Activated CD8-positive, alpha-beta T cell treated with anti-CD3 and anti-CD28 coated beads, Interleukin-2, amount 10 ng/mL, durations not matched to agents 7 days and 5 days (primary cell): ENCODE results near the gene NUP210. TPM values are rescaled to one million over a fixed set of nuclear protein-coding genes. Genes with fewer than 3 reads are reported as not detected.

Source experiments
- ATAC-seq: fragments of 150-1000 bp; cut with Tn5 transposase; one replicate; pipeline ENCODE4 v1.10.0; 2021; ENCODE audit warnings: moderate library complexity
- CTCF ChIA-PET: fragments of 350-600 bp; sonication (Branson Sonifier 250); formaldehyde crosslinking; loops from one replicate; lab custom pipeline; 2021; ENCODE audit warnings: antibody characterized with exemption; lab: Charles Lee
- POLR2A ChIA-PET: fragments of 350-600 bp; sonication (Branson Sonifier 250); formaldehyde crosslinking; loops from one replicate; lab custom pipeline; 2021; ENCODE audit warnings: antibody characterized with exemption; lab: Charles Lee
- DNase-seq: peaks from one replicate; pipeline ENCODE4 v3.0.0-alpha.2; 2020
- H3K27ac Mint-ChIP-seq: one replicate; pipeline ENCODE4 v1.8.0; 2021; ENCODE audit warnings: mild to moderate bottlenecking, mixed read lengths
- H3K27me3 Mint-ChIP-seq: one replicate; pipeline ENCODE4 v1.8.0; 2021; ENCODE audit warnings: low read depth, mixed read lengths
- H3K36me3 Mint-ChIP-seq: one replicate; pipeline ENCODE4 v1.8.0; 2021; ENCODE audit warnings: low read depth, mixed read lengths
- H3K4me1 Mint-ChIP-seq: one replicate; pipeline ENCODE4 v1.8.0; 2021; ENCODE audit warnings: low read depth, mixed read lengths
- H3K4me3 Mint-ChIP-seq: one replicate; pipeline ENCODE4 v1.8.0; 2021; ENCODE audit warnings: mild to moderate bottlenecking, mixed read lengths
- H3K9me3 Mint-ChIP-seq: one replicate; pipeline ENCODE4 v1.8.0; 2022; ENCODE audit warnings: mixed read lengths; ENCODE audit not compliant: insufficient read depth
- total RNA-seq, 2 experiments: library from RNA; stranded (reverse); gene quantifications; one replicate each; pipeline ENCODE4 v1.2.3, GENCODE V29; 2021

NUP210 gene
- total RNA-seq, 2 experiments from 2014 or later, result 202 to 206 TPM

- Mint-ChIP-seq H3K4me3 (no peak overlapping the region), H3K4me1 (no peaks in the 10 kb centered on the region), H3K27ac (no peak overlapping the region), H3K27me3 (peaks cover 29% of the 10 kb centered on the region), H3K36me3 (no peaks in the 10 kb centered on the region), H3K9me3 (no peaks in the 10 kb centered on the region)
- DNase-seq (no peak), ATAC-seq (no peak)
- ChIA-PET POLR2A (no interaction called here), CTCF (interaction anchor here (1.4 to 1.5 kb wide), 2 partner anchors 177 to 183 kb away, joined by 3 to 4 read pairs; no protein-coding TSS in a partner anchor)
Measured at GRCh38 chr3:13275376-13276005, 144.6 kb downstream of the NUP210 start.

- Mint-ChIP-seq H3K4me1 (no peaks in the 10 kb centered on the region), H3K9me3 (no peaks in the 10 kb centered on the region), H3K36me3 (no peaks in the 10 kb centered on the region), H3K4me3 (no peak overlapping the region), H3K27me3 (peaks cover 29% of the 10 kb centered on the region), H3K27ac (no peak overlapping the region)
- no peak for ATAC-seq
- CTCF ChIA-PET, result interaction anchor here (1.4 to 1.5 kb wide), 2 partner anchors 178 to 183 kb away, joined by 3 to 4 read pairs; no protein-coding TSS in a partner anchor
- POLR2A ChIA-PET, result no interaction called here
- no peak for DNase-seq
Measured at GRCh38 chr3:13274551-13275332, 145.4 kb downstream of the NUP210 start.

GRCh38 chr3:13274125-13274524 lies 146.0 kb downstream of the NUP210 start:
- Mint-ChIP-seq H3K36me3 (no peaks in the 10 kb centered on the region), H3K27me3 (peaks cover 25% of the 10 kb centered on the region), H3K4me3 (no peak overlapping the region), H3K27ac (no peak overlapping the region), H3K4me1 (no peaks in the 10 kb centered on the region), H3K9me3 (no peaks in the 10 kb centered on the region)
- DNase-seq, result no peak
- POLR2A ChIA-PET, result no interaction called here
- CTCF ChIA-PET, result interaction anchor here (1.4 kb wide), 1 partner anchor 179 kb away, joined by 3 read pairs; no protein-coding TSS in a partner anchor
- ATAC-seq, result no peak

- ATAC-seq, result no peak
- POLR2A ChIA-PET, result no interaction called here
Measured at GRCh38 chr3:13273604-13274105, 146.5 kb downstream of the NUP210 start.

GRCh38 chr3:13272831-13273603 lies 147.1 kb downstream of the NUP210 start:
- H3K27me3 Mint-ChIP-seq, result peaks cover 24% of the 10 kb centered on the region
- H3K4me3 Mint-ChIP-seq, result no peak overlapping the region
- no peak for ATAC-seq
- H3K36me3 Mint-ChIP-seq, result no peaks in the 10 kb centered on the region
- no peaks in the 10 kb centered on the region for H3K4me1 Mint-ChIP-seq
- no peak for DNase-seq
- ChIA-PET POLR2A (no interaction called here), CTCF (no interaction called here)
- no peaks in the 10 kb centered on the region for H3K9me3 Mint-ChIP-seq
- no peak overlapping the region for H3K27ac Mint-ChIP-seq

More at GRCh38 chr3:13273604-13274105, 146.5 kb downstream of the NUP210 start:
- no peaks in the 10 kb centered on the region for H3K9me3 Mint-ChIP-seq
- no peak overlapping the region for H3K4me3 Mint-ChIP-seq
- H3K27me3 Mint-ChIP-seq, result peaks cover 24% of the 10 kb centered on the region
- no peaks in the 10 kb centered on the region for H3K4me1 Mint-ChIP-seq
- no peak for DNase-seq
- no peaks in the 10 kb centered on the region for H3K36me3 Mint-ChIP-seq
- H3K27ac Mint-ChIP-seq, result no peak overlapping the region
- CTCF ChIA-PET, result no interaction called here

GRCh38 chr3:13269711-13270378 lies 150.3 kb downstream of the NUP210 start:
- Mint-ChIP-seq H3K27ac (no peak overlapping the region), H3K9me3 (no peaks in the 10 kb centered on the region), H3K4me3 (no peak overlapping the region), H3K27me3 (peaks cover 17% of the 10 kb centered on the region), H3K4me1 (no peaks in the 10 kb centered on the region), H3K36me3 (no peaks in the 10 kb centered on the region)
- POLR2A ChIA-PET, result no interaction called here
- ATAC-seq (no peak), DNase-seq (no peak)
- CTCF ChIA-PET, result no interaction called here

GRCh38 chr3:13268961-13269441 lies 151.1 kb downstream of the NUP210 start:
- Mint-ChIP-seq H3K36me3 (no peaks in the 10 kb centered on the region), H3K4me1 (no peaks in the 10 kb centered on the region), H3K27me3 (peaks cover 16% of the 10 kb centered on the region), H3K27ac (no peak overlapping the region), H3K4me3 (no peak overlapping the region), H3K9me3 (no peaks in the 10 kb centered on the region)
- CTCF ChIA-PET, result interaction anchor here (1.7 kb wide), 1 partner anchor 14 kb away, joined by 4 read pairs; no protein-coding TSS in a partner anchor
- DNase-seq (no peak), ATAC-seq (no peak)
- POLR2A ChIA-PET, result no interaction called here

GRCh38 chr3:13268120-13268519 lies 152.0 kb downstream of the NUP210 start:
- ChIA-PET CTCF (interaction anchor here (1.7 kb wide), 1 partner anchor 15 kb away, joined by 4 read pairs; no protein-coding TSS in a partner anchor), POLR2A (interaction anchor here (0.6 kb wide), 1 partner anchor 22 kb away, joined by 3 read pairs; no protein-coding TSS in a partner anchor)
- ATAC-seq, result no peak
- Mint-ChIP-seq H3K4me3 (no peak overlapping the region), H3K36me3 (no peaks in the 10 kb centered on the region), H3K27ac (no peak overlapping the region), H3K9me3 (no peaks in the 10 kb centered on the region), H3K4me1 (no peaks in the 10 kb centered on the region), H3K27me3 (peaks cover 9% of the 10 kb centered on the region)
- DNase-seq, result no peak

GRCh38 chr3:13266651-13267362 lies 153.3 kb downstream of the NUP210 start:
- H3K4me1 Mint-ChIP-seq, result peaks cover 9% of the 10 kb centered on the region
- no peaks in the 10 kb centered on the region for H3K9me3 Mint-ChIP-seq
- peaks cover 2% of the 10 kb centered on the region for H3K27me3 Mint-ChIP-seq
- DNase-seq, result no peak
- ATAC-seq, result no peak
- ChIA-PET POLR2A (interaction anchor here (0.6 kb wide), 1 partner anchor 377 kb away, joined by 3 read pairs; no protein-coding TSS in a partner anchor), CTCF (interaction anchor here (0.8 kb wide), 1 partner anchor 24 kb away, joined by 4 read pairs; no protein-coding TSS in a partner anchor)
- no peak overlapping the region for H3K27ac Mint-ChIP-seq
- no peaks in the 10 kb centered on the region for H3K36me3 Mint-ChIP-seq
- H3K4me3 Mint-ChIP-seq, result no peak overlapping the region
